A673 (cell line): ENCODE measurements around the gene NR2C2. TPM values are rescaled to one million over a fixed set of nuclear protein-coding genes. Genes with fewer than 3 reads are reported as not detected.

Source experiments
- BruUV-seq: library from RNA; stranded (reverse); fragments of 400-500 nt; replicated peaks from 2 replicates; lab custom pipeline; 2021; lab: Mats Ljungman, UMichigan
- CTCF ChIA-PET: fragments of 300-600 bp; sonication (Branson Sonifier 250); formaldehyde crosslinking; loops from one replicate; lab custom pipeline; 2022; ENCODE audit warnings: antibody characterized with exemption; lab: Charles Lee
- POLR2A ChIA-PET: fragments of 300-600 bp; sonication (Branson Sonifier 250); formaldehyde crosslinking; loops from one replicate; lab custom pipeline; 2022; ENCODE audit warnings: antibody characterized with exemption; ENCODE audit not compliant: low non-redundant PET; lab: Charles Lee
- DNase-seq: peaks from one replicate; pipeline ENCODE4 v3.0.0-alpha.2; 2015; ENCODE audit warnings: low spot score
- H3K27ac ChIP-seq: fragments of 200-600 bp; sonication (generic); 2 replicates; pipeline ENCODE4 v1.5.1; 2016; ENCODE audit warnings: mixed run types, low read depth, mild to moderate bottlenecking, mixed read lengths, antibody characterized with exemption, low read length; ENCODE audit not compliant: poor library complexity, severe bottlenecking
- H3K27me3 ChIP-seq: fragments of 200-600 bp; sonication (generic); replicated peaks from 2 replicates; pipeline ENCODE4 v1.6.1; 2017; ENCODE audit warnings: mixed run types, low read depth, mild to moderate bottlenecking, mixed read lengths, antibody characterized with exemption, low read length; ENCODE audit not compliant: insufficient read depth, poor library complexity
- H3K36me3 ChIP-seq: fragments of 200-600 bp; sonication (generic); 2 replicates; pipeline ENCODE4 v1.6.1; 2016; ENCODE audit warnings: mixed run types, mild to moderate bottlenecking, mixed read lengths, antibody characterized with exemption, low read length; ENCODE audit not compliant: insufficient read depth, poor library complexity, severe bottlenecking
- H3K4me1 ChIP-seq: fragments of 200-600 bp; sonication (generic); 2 replicates; pipeline ENCODE4 v1.6.1; 2017; ENCODE audit warnings: mixed run types, mild to moderate bottlenecking, mixed read lengths, antibody characterized with exemption, low read length; ENCODE audit not compliant: insufficient read depth, poor library complexity, severe bottlenecking
- H3K4me3 ChIP-seq: fragments of 200-600 bp; sonication (generic); 2 replicates; pipeline ENCODE4 v1.5.1; 2016; ENCODE audit warnings: low read depth, mixed run types, mild to moderate bottlenecking, mixed read lengths, low read length; ENCODE audit not compliant: poor library complexity, severe bottlenecking
- H3K9me3 ChIP-seq: fragments of 200-600 bp; sonication (generic); 2 replicates; pipeline ENCODE4 v1.6.1; 2016; ENCODE audit warnings: mixed run types, low read depth, mild to moderate bottlenecking, mixed read lengths, antibody characterized with exemption, low read length; ENCODE audit not compliant: poor library complexity, severe bottlenecking
- CTCF ChIP-seq: fragments of 300-800, 200-600 bp; sonication (generic); conservative IDR thresholded peaks from 2 replicates; pipeline ENCODE4 v1.5.1; 2017; ENCODE audit warnings: low read depth, mild to moderate bottlenecking, antibody characterized with exemption, low read length, moderate library complexity, mixed read lengths
- EZH2 ChIP-seq: fragments of 200-600 bp; sonication (generic); IDR thresholded peaks from 2 replicates; pipeline ENCODE4 v1.6.1; 2017; ENCODE audit warnings: borderline replicate concordance, low read depth, mild to moderate bottlenecking, mixed read lengths, antibody characterized with exemption, low read length; ENCODE audit not compliant: poor library complexity, severe bottlenecking
- intact Hi-C: fragments of 100-400 bp; cut with micrococcal nuclease; formaldehyde crosslinking; loops from one replicate; pipeline ENCODE4 v1.10.0; 2022; ENCODE audit not compliant: unreplicated experiment
- total RNA-seq: library from RNA; stranded (reverse); gene quantifications from 2 replicates; pipeline ENCODE4 v1.2.3, GENCODE V29; 2021

Gene NR2C2
- total RNA-seq, 1 experiment from 2014 or later: 56.5 TPM

DNA sequence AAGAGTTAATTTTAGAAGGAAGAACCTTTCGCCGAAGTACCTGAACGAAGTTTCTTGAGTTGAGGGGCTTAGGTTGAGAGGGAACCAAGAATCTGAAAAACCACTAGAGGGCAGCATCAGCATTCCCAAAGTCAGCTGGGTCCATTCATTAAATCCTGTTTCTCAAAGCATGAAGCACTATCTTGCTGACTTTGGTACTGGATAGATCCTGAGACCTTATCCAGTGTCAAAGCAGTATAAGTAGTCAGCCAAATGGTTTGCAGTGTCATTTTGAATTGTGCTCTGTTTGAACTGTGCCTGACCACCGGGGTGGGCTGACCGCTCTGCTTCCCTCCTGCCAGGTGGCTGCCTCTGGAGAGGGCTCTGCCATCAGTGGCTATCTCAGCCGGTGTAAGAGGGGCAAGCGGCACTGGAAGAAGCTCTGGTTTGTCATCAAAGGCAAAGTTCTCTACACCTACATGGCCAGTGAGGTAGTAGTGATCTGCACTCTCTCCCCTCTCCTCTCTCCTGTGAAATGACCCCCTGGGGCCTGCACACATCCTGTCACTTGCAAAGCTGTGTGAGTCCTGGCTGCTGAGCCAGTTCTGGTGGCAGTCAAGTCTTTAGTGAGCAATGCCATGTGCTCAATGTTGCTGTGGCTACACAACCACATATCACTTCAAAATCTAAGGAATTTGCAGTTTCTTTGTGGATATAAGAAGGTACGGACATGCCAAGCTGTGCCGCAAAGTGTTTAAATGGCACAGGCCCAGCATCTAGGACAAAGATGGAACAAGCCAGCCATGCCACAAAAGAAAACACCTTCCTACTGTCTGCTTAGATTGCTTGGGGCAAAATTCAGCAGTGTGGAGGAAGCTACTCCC lies 21.4 kb upstream of the NR2C2 start:
- TF ChIP-seq CTCF: peak; percentile 83
- no peak for TF ChIP-seq EZH2
- no peaks in the 10 kb centered on the region for H3K27me3 ChIP-seq
- H3K27ac ChIP-seq: no peak overlapping the region
- intact Hi-C loops: loop anchor here (2.0 to 5.0 kb wide), 2 partner anchors 116 to 277 kb away; no protein-coding TSS in a partner anchor
- ChIA-PET POLR2A (no interaction called here), CTCF (interaction anchor here (1.6 kb wide), 1 partner anchor 125 kb away, joined by 4 read pairs; no protein-coding TSS in a partner anchor)
- H3K4me3 ChIP-seq: no peak overlapping the region
- no peaks in the 10 kb centered on the region for H3K9me3 ChIP-seq
- H3K36me3 ChIP-seq: no peaks in the 10 kb centered on the region
- H3K4me1 ChIP-seq: no peaks in the 10 kb centered on the region
- no TSS peak for BruUV-seq
- peak; percentile 81 for DNase-seq

- no peaks in the 10 kb centered on the region for H3K4me1 ChIP-seq
- intact Hi-C loops: loop anchor here (5.0 kb wide), 1 partner anchor 116 kb away; no protein-coding TSS in a partner anchor
Measured at GRCh38 chr3:14926592-14926991, 20.8 kb upstream of the NR2C2 start.

GRCh38 chr3:14927308-14927707 lies 20.1 kb upstream of the NR2C2 start:
- Histone ChIP-seq H3K4me1 (no peaks in the 10 kb centered on the region), H3K27me3 (no peaks in the 10 kb centered on the region), H3K36me3 (no peaks in the 10 kb centered on the region), H3K27ac (no peak overlapping the region), H3K9me3 (no peaks in the 10 kb centered on the region), H3K4me3 (no peak overlapping the region)
- intact Hi-C loops: loop anchor here (5.0 kb wide), 1 partner anchor 115 kb away; no protein-coding TSS in a partner anchor
- ChIA-PET POLR2A (no interaction called here), CTCF (interaction anchor here (1.1 kb wide), 1 partner anchor 16 kb away, joined by 6 read pairs; no protein-coding TSS in a partner anchor)
- TF ChIP-seq CTCF (no peak), EZH2 (no peak)
- no peak for DNase-seq
- BruUV-seq: no TSS peak

More at GRCh38 chr3:14926592-14926991, 20.8 kb upstream of the NR2C2 start:
- ChIA-PET CTCF (interaction anchor here (1.6 kb wide), 1 partner anchor 125 kb away, joined by 4 read pairs; no protein-coding TSS in a partner anchor), POLR2A (no interaction called here)
- no peak for TF ChIP-seq CTCF
- no peak for TF ChIP-seq EZH2
- Histone ChIP-seq H3K36me3 (no peaks in the 10 kb centered on the region), H3K4me3 (no peak overlapping the region), H3K27me3 (no peaks in the 10 kb centered on the region), H3K9me3 (no peaks in the 10 kb centered on the region), H3K27ac (no peak overlapping the region)
- no TSS peak for BruUV-seq
- no peak for DNase-seq
